PC-9 (cell line): ENCODE data around the gene KIRREL2.

Experiments used
- EZH2 ChIP-seq: fragments of 200-600 bp; sonication (generic); IDR thresholded peaks from 2 replicates; pipeline ENCODE4 v1.8.0; 2017; ENCODE audit warnings: antibody characterized with exemption, low read depth
- TF ChIP-seq, protein P1 (sequence below): fragments of 200-600 bp; sonication (generic); conservative IDR thresholded peaks from 2 replicates; pipeline ENCODE4 v1.6.1; 2017; ENCODE audit warnings: mixed run types, antibody characterized with exemption, mild to moderate bottlenecking, moderate library complexity

DNA sequence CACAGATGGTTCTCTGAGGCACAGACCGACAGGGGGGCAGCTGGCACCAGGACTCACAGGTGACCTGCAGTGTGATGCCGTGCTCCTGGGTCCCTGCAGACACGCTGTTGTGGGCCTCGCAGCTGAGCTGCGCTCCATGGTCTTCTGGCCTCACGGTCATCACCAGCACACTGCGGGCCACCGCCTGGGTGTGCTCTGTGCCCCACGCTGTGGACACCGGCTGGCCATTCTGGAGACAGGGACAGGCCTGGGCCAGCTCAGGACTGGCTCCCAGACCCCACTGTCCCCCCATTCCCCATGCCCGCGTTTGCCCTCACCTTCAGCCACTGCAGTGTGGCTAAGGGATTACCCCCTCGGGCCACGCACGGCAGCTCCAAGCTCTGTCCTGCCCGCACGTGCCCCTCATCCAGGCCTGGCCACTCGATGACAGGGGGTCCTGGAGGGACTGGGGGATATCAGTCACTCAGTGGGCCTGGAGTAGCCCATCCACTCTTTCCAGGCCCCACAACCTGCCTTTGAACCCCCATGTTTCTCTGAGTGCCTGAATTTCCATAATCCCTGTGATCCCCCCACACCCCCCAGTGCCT, 7.7 kb upstream of the KIRREL2 start:
- TF ChIP-seq, protein P1, sequence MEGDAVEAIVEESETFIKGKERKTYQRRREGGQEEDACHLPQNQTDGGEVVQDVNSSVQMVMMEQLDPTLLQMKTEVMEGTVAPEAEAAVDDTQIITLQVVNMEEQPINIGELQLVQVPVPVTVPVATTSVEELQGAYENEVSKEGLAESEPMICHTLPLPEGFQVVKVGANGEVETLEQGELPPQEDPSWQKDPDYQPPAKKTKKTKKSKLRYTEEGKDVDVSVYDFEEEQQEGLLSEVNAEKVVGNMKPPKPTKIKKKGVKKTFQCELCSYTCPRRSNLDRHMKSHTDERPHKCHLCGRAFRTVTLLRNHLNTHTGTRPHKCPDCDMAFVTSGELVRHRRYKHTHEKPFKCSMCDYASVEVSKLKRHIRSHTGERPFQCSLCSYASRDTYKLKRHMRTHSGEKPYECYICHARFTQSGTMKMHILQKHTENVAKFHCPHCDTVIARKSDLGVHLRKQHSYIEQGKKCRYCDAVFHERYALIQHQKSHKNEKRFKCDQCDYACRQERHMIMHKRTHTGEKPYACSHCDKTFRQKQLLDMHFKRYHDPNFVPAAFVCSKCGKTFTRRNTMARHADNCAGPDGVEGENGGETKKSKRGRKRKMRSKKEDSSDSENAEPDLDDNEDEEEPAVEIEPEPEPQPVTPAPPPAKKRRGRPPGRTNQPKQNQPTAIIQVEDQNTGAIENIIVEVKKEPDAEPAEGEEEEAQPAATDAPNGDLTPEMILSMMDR: no peak
- no peak for TF ChIP-seq EZH2
